HFF-Myc (cell line): ENCODE measurements around the gene TRPC4.

ENCODE experiments used
- DNase-seq: peaks from one replicate; pipeline ENCODE4 v3.0.0-alpha.2; 2011; ENCODE audit warnings: low read depth; ENCODE audit errors: extremely low read depth
- H3K4me3 ChIP-seq: replicated peaks from 2 replicates; pipeline ENCODE4 v1.5.1; 2011; ENCODE audit warnings: low read depth, mild to moderate bottlenecking, control low read depth, low read length
- TF ChIP-seq, protein P1 (sequence below): IDR thresholded peaks from 2 replicates; pipeline ENCODE4 v1.5.1; 2012; ENCODE audit warnings: mild to moderate bottlenecking, low read depth, low read length, control low read depth; ENCODE audit errors: missing control alignments

Gene TRPC4

DNA sequence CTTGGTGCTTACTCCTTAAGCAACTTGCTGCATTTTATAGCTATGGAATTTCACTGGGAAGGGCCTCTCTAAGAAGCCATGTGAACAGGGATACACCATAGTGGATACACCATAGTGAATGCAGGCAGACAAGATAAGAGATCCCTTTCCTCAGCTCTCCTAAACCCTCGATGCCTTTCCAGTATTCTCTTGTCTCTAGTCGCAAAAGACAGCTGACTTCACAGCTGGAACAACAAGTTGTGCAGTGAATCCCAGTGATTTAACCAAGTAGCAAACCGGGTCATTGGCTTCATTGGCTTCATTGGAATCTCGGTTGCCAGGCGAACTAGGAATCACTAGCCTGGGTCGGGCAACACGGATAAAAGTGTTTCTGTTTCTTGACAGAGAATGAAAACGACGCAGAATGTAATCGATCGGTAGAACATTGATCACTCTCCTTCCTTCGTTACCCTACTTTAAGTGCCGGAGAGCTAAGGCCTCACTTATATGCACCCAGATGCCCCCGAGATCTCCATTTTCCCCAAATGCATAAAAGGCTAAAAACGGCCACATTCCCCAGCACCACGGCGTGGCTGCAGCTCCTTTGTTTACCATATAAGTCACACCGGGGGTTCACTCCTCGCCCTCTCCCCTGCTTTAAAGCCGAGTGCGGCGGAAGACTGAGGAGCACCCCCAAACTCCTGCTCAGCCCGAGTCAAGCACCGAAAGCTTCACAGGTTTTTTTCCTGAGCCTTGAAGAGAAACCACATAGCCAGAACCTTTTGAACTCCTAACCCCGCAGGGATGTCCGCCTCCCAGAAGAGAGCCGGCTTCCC, 674 bp downstream of the TRPC4 start:
- H3K4me3 ChIP-seq: peak overlapping the region; percentile 64
- DNase-seq: no peak
- TF ChIP-seq, protein P1, sequence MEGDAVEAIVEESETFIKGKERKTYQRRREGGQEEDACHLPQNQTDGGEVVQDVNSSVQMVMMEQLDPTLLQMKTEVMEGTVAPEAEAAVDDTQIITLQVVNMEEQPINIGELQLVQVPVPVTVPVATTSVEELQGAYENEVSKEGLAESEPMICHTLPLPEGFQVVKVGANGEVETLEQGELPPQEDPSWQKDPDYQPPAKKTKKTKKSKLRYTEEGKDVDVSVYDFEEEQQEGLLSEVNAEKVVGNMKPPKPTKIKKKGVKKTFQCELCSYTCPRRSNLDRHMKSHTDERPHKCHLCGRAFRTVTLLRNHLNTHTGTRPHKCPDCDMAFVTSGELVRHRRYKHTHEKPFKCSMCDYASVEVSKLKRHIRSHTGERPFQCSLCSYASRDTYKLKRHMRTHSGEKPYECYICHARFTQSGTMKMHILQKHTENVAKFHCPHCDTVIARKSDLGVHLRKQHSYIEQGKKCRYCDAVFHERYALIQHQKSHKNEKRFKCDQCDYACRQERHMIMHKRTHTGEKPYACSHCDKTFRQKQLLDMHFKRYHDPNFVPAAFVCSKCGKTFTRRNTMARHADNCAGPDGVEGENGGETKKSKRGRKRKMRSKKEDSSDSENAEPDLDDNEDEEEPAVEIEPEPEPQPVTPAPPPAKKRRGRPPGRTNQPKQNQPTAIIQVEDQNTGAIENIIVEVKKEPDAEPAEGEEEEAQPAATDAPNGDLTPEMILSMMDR: no peak

DNA sequence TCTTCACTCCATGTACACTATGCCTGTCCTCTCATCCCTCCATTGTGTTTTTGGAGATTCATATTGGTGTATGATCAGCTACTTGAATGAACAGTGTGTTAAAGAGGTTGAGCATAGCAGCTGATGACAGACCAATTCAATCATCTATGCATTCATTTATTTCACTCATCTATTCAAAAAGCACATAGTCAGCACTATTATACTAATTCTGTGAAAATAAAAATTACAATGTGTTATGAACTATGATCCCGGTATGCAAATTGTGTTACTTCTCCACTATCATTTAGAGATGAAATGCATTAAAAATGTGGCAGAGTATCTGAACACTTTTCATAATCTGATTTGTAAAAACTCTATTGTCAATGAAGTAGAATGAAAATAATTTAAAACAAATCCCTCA, 5.9 kb downstream of the TRPC4 start:
- no peak overlapping the region for H3K4me3 ChIP-seq
- no peak for DNase-seq
- TF ChIP-seq, protein P1: no peak

DNA sequence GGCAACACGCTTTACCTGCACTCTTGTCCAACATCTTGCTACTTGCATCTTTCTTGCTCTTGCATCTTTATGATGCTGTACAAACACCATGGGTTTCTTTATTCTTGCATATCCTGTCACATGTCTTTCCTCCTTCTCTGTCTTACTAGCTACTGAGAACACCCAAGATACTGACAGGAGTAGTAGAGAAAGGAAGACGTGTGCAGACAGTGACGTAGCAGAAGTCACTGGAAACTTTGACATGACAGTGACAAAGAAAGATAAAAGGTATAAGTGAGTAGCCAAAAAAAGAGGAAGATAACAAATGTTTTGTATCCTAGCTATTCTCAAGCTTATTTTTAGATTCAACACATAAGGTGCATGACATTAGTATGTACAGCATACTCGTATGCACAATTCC, 34.2 kb downstream of the TRPC4 start:
- H3K4me3 ChIP-seq: no peak overlapping the region
- DNase-seq: no peak
- TF ChIP-seq, protein P1: no peak

DNA sequence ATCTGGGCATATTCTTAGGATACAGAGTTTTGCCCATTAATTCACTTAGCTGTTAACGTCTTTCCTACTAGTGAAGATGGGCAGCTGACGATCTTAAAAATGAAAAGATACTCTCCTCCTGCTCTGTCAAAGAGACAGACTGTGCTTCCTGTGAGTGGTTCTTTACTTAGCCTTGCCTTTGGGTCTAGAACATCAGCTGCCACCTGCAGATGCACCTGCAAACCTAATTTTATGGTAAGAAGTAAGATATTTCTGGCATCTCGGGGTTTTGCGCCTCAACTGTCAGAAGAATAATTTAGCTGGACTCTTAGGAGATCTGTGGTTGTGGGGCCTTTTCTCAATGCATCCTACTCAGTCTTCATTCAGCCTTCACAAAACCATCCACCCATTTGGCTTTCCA, 36.2 kb downstream of the TRPC4 start:
- TF ChIP-seq, protein P1: no peak
- H3K4me3 ChIP-seq: no peak overlapping the region
- no peak for DNase-seq

DNA sequence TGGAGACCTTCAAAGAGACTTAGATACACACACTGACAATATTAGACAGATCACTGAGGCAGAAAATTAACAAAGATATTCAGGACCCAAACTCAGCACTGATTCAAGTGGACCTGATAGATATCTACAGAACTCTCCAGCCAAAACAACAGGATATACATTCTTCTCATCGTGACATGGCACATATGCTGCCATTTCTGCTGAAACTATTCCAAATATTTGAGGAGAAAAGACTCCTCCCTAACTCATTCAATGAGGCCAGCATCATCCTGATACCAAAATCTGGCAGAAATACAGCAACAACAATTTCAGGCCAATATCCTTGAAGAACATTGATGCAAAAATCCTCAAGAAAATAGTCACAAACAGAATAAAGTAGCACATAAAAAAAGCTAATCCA, 53.3 kb downstream of the TRPC4 start:
- no peak for DNase-seq
- TF ChIP-seq, protein P1: no peak
- no peak overlapping the region for H3K4me3 ChIP-seq

DNA sequence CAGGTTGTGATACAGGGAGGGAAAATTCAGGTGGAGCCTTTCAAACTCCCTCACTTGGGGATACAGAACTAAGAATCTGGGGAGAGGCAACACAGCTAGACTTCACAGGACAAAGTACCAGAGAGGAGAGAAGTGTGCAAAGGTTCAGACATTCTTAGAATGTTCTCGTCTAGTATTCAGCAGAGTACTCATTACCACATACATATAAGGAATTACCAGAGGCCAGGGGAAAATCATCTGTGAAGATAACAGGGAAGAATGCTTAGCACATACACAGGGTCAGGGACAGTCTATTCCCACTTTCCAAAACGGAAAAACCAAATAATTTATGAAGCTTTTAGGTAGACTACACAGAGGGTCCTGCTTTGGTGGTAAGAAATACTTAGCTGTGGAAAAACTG, 58.1 kb downstream of the TRPC4 start:
- TF ChIP-seq, protein P1: no peak
- DNase-seq: no peak
- H3K4me3 ChIP-seq: no peak overlapping the region

DNA sequence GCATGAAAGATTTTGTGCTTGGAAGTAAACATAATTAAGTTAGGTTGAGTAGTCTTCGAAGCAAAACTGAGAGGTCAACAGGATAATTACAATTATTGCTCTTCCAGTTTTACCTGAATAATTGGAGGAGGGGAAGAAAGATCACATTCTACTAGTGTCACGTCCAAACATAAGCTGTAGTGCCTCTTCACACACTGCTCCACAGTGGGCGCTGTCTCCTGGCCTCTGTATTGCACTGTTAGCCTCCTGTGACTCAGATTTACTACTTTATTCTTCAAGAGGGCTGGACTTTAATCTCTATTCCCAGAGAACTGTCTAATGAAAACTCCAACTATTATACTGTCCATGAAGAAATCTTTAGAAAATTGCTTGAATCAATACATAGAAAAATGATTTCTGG, 62.9 kb downstream of the TRPC4 start:
- no peak for DNase-seq
- no peak overlapping the region for H3K4me3 ChIP-seq
- TF ChIP-seq, protein P1: no peak
